IMR-90 (cell line): ENCODE measurements around the gene XPR1. TPM values are rescaled to one million over a fixed set of nuclear protein-coding genes. Genes with fewer than 3 reads are reported as not detected.

ENCODE experiments used
- ATAC-seq: fragments of 200-7000 bp; cut with Tn5 transposase; 2 replicates; pipeline ENCODE4 v1.9.1; 2020; ENCODE audit warnings: low read depth, mild to moderate bottlenecking, moderate library complexity
- BruUV-seq: library from RNA; stranded (reverse); fragments of 400-500 nt; replicated peaks from 2 replicates; lab custom pipeline; 2021; lab: Mats Ljungman, UMichigan
- CTCF ChIA-PET: fragments of 300-600 bp; formaldehyde crosslinking; extraction: SDS; loops from one replicate; lab custom pipeline; 2021; ENCODE audit warnings: antibody characterized with exemption; lab: Yijun Ruan, JAX
- POLR2A ChIA-PET: fragments of 300-600 bp; sonication (Branson Sonifier 250); formaldehyde crosslinking; loops from one replicate; lab custom pipeline; 2022; ENCODE audit warnings: antibody characterized with exemption; ENCODE audit not compliant: unreplicated experiment; lab: Charles Lee
- DNase-seq: peaks from one replicate; pipeline ENCODE4 v3.0.0; 2013
- H2AFZ ChIP-seq: replicated peaks from 2 replicates; pipeline ENCODE3; 2013; ENCODE audit warnings: low read length, mild to moderate bottlenecking; ENCODE audit not compliant: poor library complexity
- H2AK5ac ChIP-seq: 2 replicates; pipeline ENCODE4 v1.6.1; 2013; ENCODE audit warnings: low read depth, low read length, inconsistent platforms
- H2AK9ac ChIP-seq: replicated peaks from 2 replicates; pipeline ENCODE3; 2013; ENCODE audit warnings: mild to moderate bottlenecking, low read depth, low read length, moderate library complexity; ENCODE audit not compliant: poor library complexity
- H2BK120ac ChIP-seq: 2 replicates; pipeline ENCODE4 v1.6.1; 2013; ENCODE audit warnings: low read depth, low read length, inconsistent platforms
- H2BK15ac ChIP-seq: 3 replicates; pipeline ENCODE4 v1.6.1; 2013; ENCODE audit warnings: low read depth, low read length, inconsistent platforms
- H2BK20ac ChIP-seq: 2 replicates; pipeline ENCODE4 v1.6.1; 2013; ENCODE audit warnings: low read depth, mild to moderate bottlenecking, inconsistent platforms, low read length, moderate library complexity
- H2BK5ac ChIP-seq: 2 replicates; pipeline ENCODE4 v1.6.1; 2013; ENCODE audit warnings: mild to moderate bottlenecking, low read depth, low read length, inconsistent platforms; ENCODE audit not compliant: poor library complexity, severe bottlenecking
- H3K14ac ChIP-seq: replicated peaks from 2 replicates; pipeline ENCODE4 v1.6.1; 2013; ENCODE audit warnings: low read depth, low read length, inconsistent platforms
- H3K18ac ChIP-seq: 2 replicates; pipeline ENCODE4 v1.6.1; 2013; ENCODE audit warnings: low read depth, low read length, control low read depth
- H3K23ac ChIP-seq: 2 replicates; pipeline ENCODE4 v1.6.1; 2013; ENCODE audit warnings: low read depth, low read length, inconsistent platforms
- H3K27ac ChIP-seq: 2 replicates; pipeline ENCODE4 v1.5.1; 2013; ENCODE audit warnings: mild to moderate bottlenecking, control low read depth, low read length; ENCODE audit not compliant: insufficient read depth
- H3K27me3 ChIP-seq: 2 replicates; pipeline ENCODE4 v1.6.1; 2013; ENCODE audit warnings: low read length; ENCODE audit not compliant: control insufficient read depth, insufficient read depth
- H3K36me3 ChIP-seq: 2 replicates; pipeline ENCODE4 v1.6.1; 2013; ENCODE audit warnings: low read length, mixed read lengths; ENCODE audit not compliant: control insufficient read depth, insufficient read depth
- H3K4ac ChIP-seq: 2 replicates; pipeline ENCODE4 v1.6.1; 2013; ENCODE audit warnings: low read depth, low read length, inconsistent platforms
- H3K4me1 ChIP-seq: 2 replicates; pipeline ENCODE4 v1.6.1; 2013; ENCODE audit warnings: low read length, mixed read lengths; ENCODE audit not compliant: control insufficient read depth, insufficient read depth
- H3K4me2 ChIP-seq: 2 replicates; pipeline ENCODE4 v1.6.1; 2013; ENCODE audit warnings: low read depth, mild to moderate bottlenecking, control low read depth, low read length, moderate library complexity
- H3K4me3 ChIP-seq: 2 replicates; pipeline ENCODE4 v1.5.1; 2013; ENCODE audit warnings: low read depth, mild to moderate bottlenecking, control low read depth, low read length, moderate library complexity; ENCODE audit not compliant: insufficient read depth
- H3K56ac ChIP-seq: 2 replicates; pipeline ENCODE4 v1.6.1; 2013; ENCODE audit warnings: low read length, inconsistent platforms; ENCODE audit not compliant: insufficient read depth; ENCODE audit errors: extremely low read depth
- H3K79me1 ChIP-seq, 2 experiments: 2 replicates each; pipeline ENCODE4 v1.6.1; 2013; ENCODE audit warnings: low read length in 2 of 2, inconsistent platforms in 1 of 2, low read depth in 1 of 2
- H3K9ac ChIP-seq: 2 replicates; pipeline ENCODE4 v1.6.1; 2013; ENCODE audit warnings: low read depth, low read length, control low read depth
- H3K9me1 ChIP-seq: 2 replicates; pipeline ENCODE4 v1.6.1; 2013; ENCODE audit warnings: low read length, inconsistent platforms; ENCODE audit not compliant: insufficient read depth
- H3K9me3 ChIP-seq: 2 replicates; pipeline ENCODE4 v1.6.1; 2013; ENCODE audit warnings: low read length; ENCODE audit not compliant: control insufficient read depth, insufficient read depth
- H4K20me1 ChIP-seq: 2 replicates; pipeline ENCODE4 v1.6.1; 2013; ENCODE audit warnings: low read length, inconsistent platforms; ENCODE audit not compliant: insufficient read depth
- H4K5ac ChIP-seq: 2 replicates; pipeline ENCODE4 v1.6.1; 2013; ENCODE audit warnings: mild to moderate bottlenecking, low read depth, low read length, control low read depth
- H4K8ac ChIP-seq, 2 experiments: 2 replicates each; pipeline ENCODE4 v1.6.1; 2013; ENCODE audit warnings: low read depth in 2 of 2, low read length in 2 of 2, control low read depth in 1 of 2, inconsistent platforms in 1 of 2
- H4K91ac ChIP-seq: 2 replicates; pipeline ENCODE4 v1.6.1; 2013; ENCODE audit warnings: low read depth, low read length, inconsistent platforms; ENCODE audit not compliant: insufficient read depth
- CEBPB ChIP-seq: IDR thresholded peaks from 2 replicates; pipeline ENCODE4 v1.6.1; 2012; ENCODE audit warnings: low read depth, low read length, improper control_type of control experiment
- RFX5 ChIP-seq: IDR thresholded peaks from 2 replicates; pipeline ENCODE4 v1.8.0; 2012; ENCODE audit warnings: low read depth, mild to moderate bottlenecking, low read length, moderate library complexity
- WGBS, 2 experiments: methylation state at CpG; one replicate each; pipeline versions ENCODE4 v1.1.5 to v1.1.7; 2013; ENCODE audit warnings: missing lambda C conversion rate in 2 of 2; ENCODE audit not compliant: insufficient read length in 1 of 2; ENCODE audit errors: extremely low coverage in 2 of 2; 5-methylcytosine and 5-hydroxymethylcytosine counted together
- dilution Hi-C: fragments of 300-500 bp; cut with HindIII; formaldehyde crosslinking; loops from one replicate; pipeline ENCODE4 v1.14.3; 2018; ENCODE audit warnings: low sequenced_read_pairs; ENCODE audit not compliant: unreplicated experiment
- in situ Hi-C: fragments of 300-500 bp; cut with MboI; formaldehyde crosslinking; loops from 3 replicates; pipeline ENCODE4 v1.14.3; 2019; ENCODE audit warnings: low sequenced_read_pairs, inconsistent platforms, mixed read lengths
- intact Hi-C: fragments of 100-400 bp; cut with micrococcal nuclease; formaldehyde crosslinking; loops from 2 replicates; pipeline ENCODE4 v1.10.0; 2022
- polyA plus RNA-seq, 3 experiments: library from polyadenylated mRNA; depleted of rRNA; stranded (reverse); fragments of >200 nt; gene quantifications; 2 replicates each; pipeline ENCODE4 v1.2.3, GENCODE V29; 2012; ENCODE audit warnings: low replicate concordance in 1 of 3
- total RNA-seq: library from RNA; depleted of rRNA; stranded (reverse); fragments of >200 nt; gene quantifications from 2 replicates; pipeline ENCODE4 v1.2.3, GENCODE V29; 2012

XPR1 gene
- total and polyA plus RNA-seq, 2 of the 4 experiments (the other 2 are of a cell fraction) = 11.8 to 25.1 TPM

DNA sequence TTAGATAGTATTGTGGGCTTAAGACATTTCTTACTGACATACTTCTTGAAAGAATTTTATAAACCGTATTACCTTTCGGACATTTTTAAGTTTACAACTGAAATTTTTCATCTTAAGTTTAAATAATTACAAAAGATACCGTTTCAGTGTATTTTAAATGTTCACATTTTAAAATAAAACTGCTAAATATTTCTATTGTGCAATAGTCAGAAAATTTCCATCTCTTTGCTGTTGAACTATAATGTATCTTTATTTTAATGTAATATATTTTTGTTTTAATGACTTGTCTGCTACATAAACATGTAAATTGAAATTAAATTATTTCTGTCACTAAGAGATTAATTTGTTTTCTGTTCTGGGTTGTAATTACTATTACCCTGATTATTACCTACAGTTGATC lies 206.7 kb downstream of the XPR1 start:
- no peak overlapping the region for H3K4me3 ChIP-seq
- ATAC-seq (no peak), DNase-seq (no peak)
- ChIA-PET POLR2A (no interaction called here), CTCF (interaction anchor here (0.8 kb wide), 1 partner anchor 24 kb away, joined by 3 read pairs; no protein-coding TSS in a partner anchor)
- H4K5ac ChIP-seq = no peak overlapping the region
- BruUV-seq = no TSS peak
- H2BK120ac ChIP-seq = no peak overlapping the region
- no peak overlapping the region for H2BK15ac ChIP-seq
- peaks cover 3% of the 10 kb centered on the region; the same call in 1 of the 2 replicates for H3K9me1 ChIP-seq
- no peak overlapping the region for H2BK5ac ChIP-seq
- H3K9me3 ChIP-seq = no peaks in the 10 kb centered on the region
- no peaks in the 10 kb centered on the region; a peak in 1 of 4 replicates for H3K79me1 ChIP-seq
- intact Hi-C loops (no loop called here), in situ Hi-C loops (no loop called here), dilution Hi-C loops (no loop called here)
- H2AFZ ChIP-seq = no peak overlapping the region
- no peak overlapping the region for H3K27ac ChIP-seq
- no peak overlapping the region for H3K9ac ChIP-seq
- no peak overlapping the region for H3K18ac ChIP-seq
- H4K91ac ChIP-seq = no peak overlapping the region
- H3K23ac ChIP-seq = no peak overlapping the region
- TF ChIP-seq RFX5 = no peak
- peak; percentile 48; the same call in 1 of the 2 replicates for TF ChIP-seq CEBPB
- peaks cover 3% of the 10 kb centered on the region; the same call in 1 of the 2 replicates for H3K36me3 ChIP-seq
- H3K56ac ChIP-seq = no peak overlapping the region
- no peak overlapping the region for H2AK5ac ChIP-seq
- no peak overlapping the region for H3K4me2 ChIP-seq
- H3K4me1 ChIP-seq = peaks cover 3% of the 10 kb centered on the region
- H3K4ac ChIP-seq = no peak overlapping the region
- H4K20me1 ChIP-seq = no peaks in the 10 kb centered on the region
- no peak overlapping the region for H4K8ac ChIP-seq
- no peak overlapping the region for H2AK9ac ChIP-seq
- no peak overlapping the region for H3K14ac ChIP-seq
- H3K27me3 ChIP-seq = no peaks in the 10 kb centered on the region
- no CpG with 5 or more reads among the region's 3 CpGs for WGBS, 2 experiments
- H2BK20ac ChIP-seq = no peak overlapping the region
